Measurements from ENCODE around the gene CDK12. TPM values are rescaled to one million over a fixed set of nuclear protein-coding genes. Genes with fewer than 3 reads are reported as not detected.
"Not testable (repeated sequence)": the region's sequence is repeated elsewhere in the genome, so short reads cannot be mapped to it uniquely, and the experiment has no call there.

CDK12 gene
- total RNA-seq, 2 experiments from 2014 or later = 99.6 to 108 TPM

- Histone ChIP-seq H3K4me1 (ENCODE audit: insufficient read depth, low read length) (peaks cover 5% of the 10 kb centered on the region), H3K36me3 (ENCODE audit: insufficient read depth, low read length) (peaks cover 8% of the 10 kb centered on the region), H3K27me3 (ENCODE audit: control insufficient read depth in 1 of 2, insufficient read depth in 2 of 2, low read length in 2 of 2) (no peaks in the 10 kb centered on the region), H3K27ac (ENCODE audit: low read depth in 1 of 2, low read length in 2 of 2) (no peak overlapping the region), H3K9me3 (ENCODE audit: control insufficient read depth in 1 of 2, insufficient read depth in 1 of 2, low read length in 2 of 2) (no peaks in the 10 kb centered on the region), H3K4me3 (ENCODE audit: low read length) (no peak overlapping the region)
- TF ChIP-seq CTCF (IDR thresholded peaks at IDR 0.05) = no peak
- intact Hi-C loops (cut with DNase I, micrococcal nuclease) = loop anchor here in 1 of 2 experiments (10.0 kb wide), 1 partner anchor 443 kb away; the partner anchor contains the start of gene PSMD3
- H3K27me3 Mint-ChIP-seq = no peaks in the 10 kb centered on the region
- no peak for DNase-seq
- ChIA-PET POLR2A (no interaction called here), CTCF (no interaction called here)
- H3K4me1 Mint-ChIP-seq (ENCODE audit: low read depth) = peaks cover 21% of the 10 kb centered on the region
- H3K4me3 Mint-ChIP-seq = no peak overlapping the region
- no peaks in the 10 kb centered on the region for H3K9me3 Mint-ChIP-seq
- peaks cover 19% of the 10 kb centered on the region for H3K36me3 Mint-ChIP-seq (ENCODE audit: low read depth)
- no peak for ATAC-seq (ENCODE audit: poor library complexity)
- H3K27ac Mint-ChIP-seq = no peak overlapping the region
Observed at GRCh38 chr17:39541652-39542051, 80.4 kb downstream of the CDK12 start.

- POLR2A ChIA-PET = no interaction called here
Observed at GRCh38 chr17:39543176-39543575, 81.9 kb downstream of the CDK12 start.

GRCh38 chr17:39543664-39544063 is 82.4 kb downstream of the CDK12 start:
- H3K27me3 ChIP-seq (ENCODE audit: control insufficient read depth in 1 of 2, insufficient read depth in 2 of 2, low read length in 2 of 2) = no peaks in the 10 kb centered on the region
- DNase-seq (no peak), ATAC-seq (ENCODE audit: poor library complexity) (no peak)
- no peak overlapping the region for H3K4me3 ChIP-seq (ENCODE audit: low read length)
- intact Hi-C loops (cut with DNase I, micrococcal nuclease) = loop anchor here in 1 of 2 experiments (10.0 kb wide), 1 partner anchor 441 kb away; the partner anchor contains the start of gene PSMD3
- no peak overlapping the region for H3K4me3 Mint-ChIP-seq
- CTCF ChIA-PET = no interaction called here
- no peaks in the 10 kb centered on the region for H3K9me3 ChIP-seq (ENCODE audit: control insufficient read depth in 1 of 2, insufficient read depth in 1 of 2, low read length in 2 of 2)
- no peak overlapping the region for H3K27ac Mint-ChIP-seq
- H3K4me1 ChIP-seq (ENCODE audit: insufficient read depth, low read length) = peaks cover 1% of the 10 kb centered on the region
- no peaks in the 10 kb centered on the region for H3K9me3 Mint-ChIP-seq
- peaks cover 13% of the 10 kb centered on the region for H3K4me1 Mint-ChIP-seq (ENCODE audit: low read depth)
- POLR2A ChIA-PET = no interaction called here
- peaks cover 33% of the 10 kb centered on the region for H3K36me3 Mint-ChIP-seq (ENCODE audit: low read depth)
- no peaks in the 10 kb centered on the region for H3K27me3 Mint-ChIP-seq
- peaks cover 20% of the 10 kb centered on the region for H3K36me3 ChIP-seq (ENCODE audit: insufficient read depth, low read length)
- no peak for TF ChIP-seq CTCF (IDR thresholded peaks at IDR 0.05)
- H3K27ac ChIP-seq (ENCODE audit: low read depth in 1 of 2, low read length in 2 of 2) = no peak overlapping the region

More at GRCh38 chr17:39543176-39543575, 81.9 kb downstream of the CDK12 start:
- no peak overlapping the region for H3K27ac Mint-ChIP-seq
- no peak for ATAC-seq (ENCODE audit: poor library complexity)
- H3K9me3 Mint-ChIP-seq = no peaks in the 10 kb centered on the region
- peaks cover 5% of the 10 kb centered on the region for H3K4me1 ChIP-seq (ENCODE audit: insufficient read depth, low read length)
- peaks cover 20% of the 10 kb centered on the region for H3K36me3 ChIP-seq (ENCODE audit: insufficient read depth, low read length)
- TF ChIP-seq CTCF (IDR thresholded peaks at IDR 0.05) = no peak
- peaks cover 32% of the 10 kb centered on the region for H3K36me3 Mint-ChIP-seq (ENCODE audit: low read depth)
- H3K4me3 Mint-ChIP-seq = no peak overlapping the region
- H3K27me3 Mint-ChIP-seq = no peaks in the 10 kb centered on the region
- H3K4me3 ChIP-seq (ENCODE audit: low read length) = no peak overlapping the region
- CTCF ChIA-PET = no interaction called here
- H3K27ac ChIP-seq (ENCODE audit: low read depth in 1 of 2, low read length in 2 of 2) = no peak overlapping the region
- no peaks in the 10 kb centered on the region for H3K27me3 ChIP-seq (ENCODE audit: control insufficient read depth in 1 of 2, insufficient read depth in 2 of 2, low read length in 2 of 2)
- DNase-seq = no peak
- intact Hi-C loops (cut with DNase I, micrococcal nuclease) = loop anchor here in 1 of 2 experiments (10.0 kb wide), 1 partner anchor 442 kb away; the partner anchor contains the start of gene PSMD3
- peaks cover 16% of the 10 kb centered on the region for H3K4me1 Mint-ChIP-seq (ENCODE audit: low read depth)
- no peaks in the 10 kb centered on the region for H3K9me3 ChIP-seq (ENCODE audit: control insufficient read depth in 1 of 2, insufficient read depth in 1 of 2, low read length in 2 of 2)

GRCh38 chr17:39544361-39544760 is 83.1 kb downstream of the CDK12 start:
- H3K4me3 Mint-ChIP-seq; H3K4me1 ChIP-seq (ENCODE audit: insufficient read depth, low read length); CTCF ChIA-PET; H3K27ac ChIP-seq (ENCODE audit: low read depth in 1 of 2, low read length in 2 of 2); H3K27me3 ChIP-seq (ENCODE audit: control insufficient read depth in 1 of 2, insufficient read depth in 2 of 2, low read length in 2 of 2); H3K27ac Mint-ChIP-seq; H3K27me3 Mint-ChIP-seq; H3K9me3 Mint-ChIP-seq; ATAC-seq (ENCODE audit: poor library complexity); H3K4me3 ChIP-seq (ENCODE audit: low read length); H3K9me3 ChIP-seq (ENCODE audit: control insufficient read depth in 1 of 2, insufficient read depth in 1 of 2, low read length in 2 of 2); DNase-seq; H3K4me1 Mint-ChIP-seq (ENCODE audit: low read depth); POLR2A ChIA-PET: not testable (repeated sequence)
- intact Hi-C loops (cut with DNase I, micrococcal nuclease) = loop anchor here in 1 of 2 experiments (10.0 kb wide), 1 partner anchor 440 kb away; the partner anchor contains the start of gene PSMD3
- H3K36me3 Mint-ChIP-seq (ENCODE audit: low read depth) = peaks cover 37% of the 10 kb centered on the region
- H3K36me3 ChIP-seq (ENCODE audit: insufficient read depth, low read length) = peaks cover 20% of the 10 kb centered on the region
